AG04450 (cell line): ENCODE results near the gene FAM124A. TPM values are rescaled to one million over a fixed set of nuclear protein-coding genes. Genes with fewer than 3 reads are reported as not detected.

Experiments used
- CTCF ChIA-PET: fragments of 300-600, 350-600 bp; formaldehyde crosslinking; extraction: SDS; loops from one replicate; lab custom pipeline; 2022; ENCODE audit warnings: antibody characterized with exemption, inconsistent platforms; lab: Charles Lee
- POLR2A ChIA-PET: fragments of 350-600 bp; formaldehyde crosslinking; extraction: SDS; loops from one replicate; lab custom pipeline; 2021; ENCODE audit warnings: antibody characterized with exemption, inconsistent platforms; lab: Yijun Ruan, JAX
- DNase-seq: peaks from one replicate; pipeline ENCODE4 v3.0.0-alpha.2; 2011; ENCODE audit warnings: low read depth, low spot score
- H3K27ac ChIP-seq: one replicate; pipeline ENCODE4 v1.5.1; 2012; ENCODE audit warnings: low read depth, low read length, control low read depth
- H3K27me3 ChIP-seq: one replicate; pipeline ENCODE4 v1.6.0; 2012; ENCODE audit warnings: low read length; ENCODE audit not compliant: control insufficient read depth, insufficient read depth
- H3K4me3 ChIP-seq: 2 replicates; pipeline ENCODE4 v1.5.1; 2011; ENCODE audit warnings: mild to moderate bottlenecking, low read depth, low read length, control low read depth
- H3K9me3 ChIP-seq: 2 replicates; pipeline ENCODE4 v1.5.1; 2012; ENCODE audit warnings: low read length; ENCODE audit not compliant: control insufficient read depth, insufficient read depth
- CTCF ChIP-seq: IDR thresholded peaks from 2 replicates; pipeline ENCODE4 v1.5.1; 2011; ENCODE audit warnings: low read depth, low read length, control low read depth, inconsistent platforms
- polyA plus RNA-seq: library from polyadenylated mRNA; depleted of rRNA; stranded (reverse); fragments of >200 nt; gene quantifications from 2 replicates; pipeline ENCODE4 v1.2.3, GENCODE V29; 2011

FAM124A gene
- polyA plus RNA-seq, 1 experiment: 0.14 TPM

GRCh38 chr13:51292000-51292565, 69.9 kb downstream of the FAM124A start:
- Histone ChIP-seq H3K4me3 (no peak overlapping the region), H3K27ac (peak overlapping the region; percentile 34), H3K9me3 (no peaks in the 10 kb centered on the region), H3K27me3 (peaks cover 23% of the 10 kb centered on the region)
- CTCF ChIA-PET: interaction anchor here (1.0 kb wide), 1 partner anchor 143 kb away, joined by 3 read pairs; no protein-coding TSS in a partner anchor
- peak; percentile 37 for DNase-seq
- TF ChIP-seq CTCF: no peak
- POLR2A ChIA-PET: no interaction called here

GRCh38 chr13:51297556-51297955, 75.4 kb downstream of the FAM124A start:
- CTCF ChIA-PET: interaction anchor here (1.4 to 5.3 kb wide), 2 partner anchors 11 to 172 kb away, joined by 6 to 46 read pairs; no protein-coding TSS in a partner anchor
- H3K9me3 ChIP-seq: no peaks in the 10 kb centered on the region
- peaks cover 25% of the 10 kb centered on the region for H3K27me3 ChIP-seq
- DNase-seq: no peak
- POLR2A ChIA-PET: no interaction called here
- H3K27ac ChIP-seq: no peak overlapping the region
- TF ChIP-seq CTCF: no peak
- H3K4me3 ChIP-seq: no peak overlapping the region

GRCh38 chr13:51298812-51299211, 76.6 kb downstream of the FAM124A start:
- Histone ChIP-seq H3K27ac (no peak overlapping the region), H3K9me3 (no peaks in the 10 kb centered on the region), H3K4me3 (no peak overlapping the region), H3K27me3 (peaks cover 23% of the 10 kb centered on the region)
- CTCF ChIA-PET: interaction anchor here (5.3 kb wide), 1 partner anchor 12 kb away, joined by 46 read pairs; no protein-coding TSS in a partner anchor
- POLR2A ChIA-PET: no interaction called here
- no peak for DNase-seq
- TF ChIP-seq CTCF: no peak

- peaks cover 12% of the 10 kb centered on the region for H3K27me3 ChIP-seq
- H3K4me3 ChIP-seq: no peak overlapping the region
- H3K9me3 ChIP-seq: no peaks in the 10 kb centered on the region
- CTCF ChIA-PET: interaction anchor here (1.7 kb wide), 1 partner anchor 17 kb away, joined by 5 read pairs; no protein-coding TSS in a partner anchor
- no peak overlapping the region for H3K27ac ChIP-seq
- POLR2A ChIA-PET: no interaction called here
- TF ChIP-seq CTCF: no peak
- DNase-seq: no peak
Observed at GRCh38 chr13:51303063-51303552, 80.9 kb downstream of the FAM124A start.

GRCh38 chr13:51303882-51304281, 81.7 kb downstream of the FAM124A start:
- Histone ChIP-seq H3K27ac (no peak overlapping the region), H3K9me3 (no peaks in the 10 kb centered on the region), H3K4me3 (no peak overlapping the region), H3K27me3 (peaks cover 11% of the 10 kb centered on the region)
- DNase-seq: no peak
- ChIA-PET CTCF (interaction anchor here (1.7 kb wide), 1 partner anchor 17 kb away, joined by 5 read pairs; no protein-coding TSS in a partner anchor), POLR2A (no interaction called here)
- TF ChIP-seq CTCF: no peak
